GM23248 (cell line): Measurements from ENCODE around the gene ZSCAN20.

Source experiments
- EZH2 ChIP-seq: fragments of 200-600 bp; sonication (generic); IDR thresholded peaks from 2 replicates; pipeline ENCODE4 v1.6.1; 2018; ENCODE audit warnings: antibody characterized with exemption, mild to moderate bottlenecking; ENCODE audit not compliant: insufficient read depth, poor library complexity, severe bottlenecking
- EZH2phosphoT487 ChIP-seq: fragments of 200-600 bp; sonication (generic); IDR thresholded peaks from 2 replicates; pipeline ENCODE4 v1.6.1; 2018; ENCODE audit warnings: antibody characterized with exemption, moderate library complexity, mild to moderate bottlenecking, low read depth; ENCODE audit not compliant: insufficient read depth

DNA sequence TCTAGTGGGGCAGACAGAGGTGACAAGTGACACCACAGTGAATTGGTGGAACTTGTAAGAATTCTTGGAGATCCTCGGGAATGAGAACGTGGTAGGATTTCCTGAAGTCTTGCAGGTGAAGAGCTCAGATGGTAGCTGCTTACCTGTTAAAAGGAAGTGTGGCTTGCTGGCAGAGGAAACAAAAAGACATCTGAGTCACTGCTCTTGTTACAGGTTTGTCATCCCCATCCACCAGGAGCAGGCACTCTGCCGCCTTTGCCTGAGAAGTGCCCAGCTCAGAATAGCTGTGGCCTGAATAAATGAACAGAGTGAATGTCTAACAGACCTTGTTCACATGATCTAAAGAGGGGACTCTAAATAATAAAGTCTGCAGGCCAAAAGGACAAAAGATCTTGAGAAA, 12.3 kb upstream of the ZSCAN20 start:
- TF ChIP-seq EZH2 (no peak), EZH2phosphoT487 (no peak)
